Endothelial cell of umbilical vein (primary cell): ENCODE measurements around the gene RAPGEF4. TPM values are rescaled to one million over a fixed set of nuclear protein-coding genes. Genes with fewer than 3 reads are reported as not detected.

ENCODE experiments used
- BruUV-seq: library from RNA; stranded (reverse); fragments of 400-500 nt; replicated peaks from 2 replicates; lab custom pipeline; 2021; lab: Mats Ljungman, UMichigan
- CTCF ChIA-PET: fragments of 300-600, 350-600 bp; sonication (Branson Sonifier 250); formaldehyde crosslinking; loops from one replicate; lab custom pipeline; 2021; ENCODE audit warnings: antibody characterized with exemption, inconsistent platforms; lab: Charles Lee
- POLR2A ChIA-PET: fragments of 300-600, 350-600 bp; sonication (Branson Sonifier 250); formaldehyde crosslinking; loops from one replicate; lab custom pipeline; 2021; ENCODE audit warnings: antibody characterized with exemption, inconsistent platforms; lab: Charles Lee
- DNase-seq: peaks from one replicate; pipeline ENCODE4 v3.0.0-alpha.2; 2011; ENCODE audit warnings: low read depth, low spot score
- FAIRE-seq: peaks from 2 replicates; lab custom pipeline; 2011; peaks lifted over from hg19 to GRCh38; lab: Jason Lieb, UNC
- H2AFZ ChIP-seq: 2 replicates; pipeline ENCODE4 v1.6.0; 2012; ENCODE audit warnings: low read depth, low read length, control low read depth, inconsistent platforms
- H3K27ac ChIP-seq: 2 replicates; pipeline ENCODE4 v1.5.1; 2011; ENCODE audit warnings: low read depth, mild to moderate bottlenecking, control low read depth, low read length, moderate library complexity; ENCODE audit not compliant: insufficient read depth
- H3K27me3 ChIP-seq, 2 experiments: 2 replicates each; pipeline versions ENCODE4 v1.6.0 to v1.6.1; 2011; ENCODE audit warnings: low read length in 2 of 2, mixed read lengths in 1 of 2; ENCODE audit not compliant: control insufficient read depth in 2 of 2, insufficient read depth in 2 of 2
- H3K36me3 ChIP-seq, 2 experiments: 2 replicates in 1 of 2; 3 replicates in 1 of 2; pipeline ENCODE4 v1.5.1; 2011; ENCODE audit warnings: low read length in 2 of 2, mild to moderate bottlenecking in 1 of 2, moderate library complexity in 1 of 2; ENCODE audit not compliant: control insufficient read depth in 2 of 2, insufficient read depth in 2 of 2; ENCODE audit errors: extremely low read depth in 1 of 2
- H3K4me1 ChIP-seq: 3 replicates; pipeline ENCODE4 v1.5.1; 2011; ENCODE audit warnings: mild to moderate bottlenecking, low read length; ENCODE audit not compliant: control insufficient read depth, insufficient read depth; ENCODE audit errors: extremely low read depth
- H3K4me2 ChIP-seq: 2 replicates; pipeline ENCODE4 v1.6.1; 2011; ENCODE audit warnings: low read length, control low read depth, mixed read lengths; ENCODE audit not compliant: insufficient read depth
- H3K4me3 ChIP-seq, 3 experiments: fragments of 200-600 bp in 1 of 3; sonication (generic), shearing (Covaris generic) in 1 of 3; replicated peaks in 1 of 3; 2 replicates each; pipeline ENCODE4 v1.5.1; 2011 to 2016; ENCODE audit warnings: control low read depth in 3 of 3, low read length in 3 of 3, mild to moderate bottlenecking in 2 of 3, inconsistent platforms in 1 of 3, low read depth in 1 of 3, moderate library complexity in 1 of 3; ENCODE audit not compliant: insufficient read depth in 1 of 3
- H3K79me2 ChIP-seq: 2 replicates; pipeline ENCODE4 v1.6.0; 2012; ENCODE audit warnings: low read length, inconsistent platforms; ENCODE audit not compliant: control insufficient read depth, insufficient read depth
- H3K9ac ChIP-seq: replicated peaks from 2 replicates; pipeline ENCODE3; 2011; ENCODE audit warnings: low read length, control low read depth; ENCODE audit not compliant: insufficient read depth; ENCODE audit errors: extremely low read depth
- H3K9me1 ChIP-seq: replicated peaks from 3 replicates; pipeline ENCODE4 v1.6.0; 2011; ENCODE audit warnings: mild to moderate bottlenecking, low read length; ENCODE audit not compliant: control insufficient read depth, insufficient read depth; ENCODE audit errors: extremely low read depth
- H3K9me3 ChIP-seq: replicated peaks from 2 replicates; pipeline ENCODE4 v1.5.1; 2012; ENCODE audit warnings: low read length, inconsistent platforms; ENCODE audit not compliant: control insufficient read depth, insufficient read depth
- H4K20me1 ChIP-seq: replicated peaks from 2 replicates; pipeline ENCODE3; 2011; ENCODE audit warnings: mild to moderate bottlenecking, low read length; ENCODE audit not compliant: control insufficient read depth, insufficient read depth; ENCODE audit errors: extremely low read depth
- CTCF ChIP-seq, 2 donors: IDR thresholded peaks; 1 replicate in 1 of 2; 2 replicates in 1 of 2; pipeline ENCODE4 v1.5.1; 2011; ENCODE audit warnings: low read length in 2 of 2, mild to moderate bottlenecking in 2 of 2, moderate library complexity in 2 of 2, control low read depth in 1 of 2, inconsistent platforms in 1 of 2, low read depth in 1 of 2; ENCODE audit not compliant: insufficient read depth in 1 of 2; ENCODE audit errors: extremely low read depth in 1 of 2
- EZH2 ChIP-seq: IDR thresholded peaks from 2 replicates; pipeline ENCODE4 v1.6.1; 2012; ENCODE audit warnings: borderline replicate concordance, low read depth, mild to moderate bottlenecking, moderate library complexity, low read length, inconsistent platforms; ENCODE audit not compliant: severe bottlenecking
- FOS ChIP-seq: IDR thresholded peaks from 2 replicates; pipeline ENCODE4 v1.6.1; 2011; ENCODE audit warnings: mild to moderate bottlenecking, low read length, moderate library complexity, borderline replicate concordance; ENCODE audit not compliant: insufficient read depth
- GATA2 ChIP-seq: IDR thresholded peaks from 2 replicates; pipeline ENCODE4 v1.7.0; 2011; ENCODE audit warnings: low read depth, mild to moderate bottlenecking, moderate library complexity, mixed read lengths, low read length; ENCODE audit not compliant: insufficient read length, insufficient read depth
- JUN ChIP-seq: IDR thresholded peaks from 2 replicates; pipeline ENCODE4 v1.6.1; 2011; ENCODE audit warnings: borderline replicate concordance, low read depth; ENCODE audit not compliant: insufficient read length, insufficient read depth
- MAX ChIP-seq: IDR thresholded peaks from 2 replicates; pipeline ENCODE4 v1.6.1; 2011; ENCODE audit not compliant: insufficient read depth, insufficient read length
- MYC ChIP-seq: IDR thresholded peaks from one replicate; pipeline ENCODE4 v1.6.1; 2011; ENCODE audit warnings: mild to moderate bottlenecking, low read depth, low read length
- POLR2A ChIP-seq: IDR thresholded peaks from 2 replicates; pipeline ENCODE4 v1.6.1; 2012; ENCODE audit warnings: low read depth, mild to moderate bottlenecking, control low read depth, low read length
- POLR2AphosphoS5 ChIP-seq: IDR thresholded peaks from 2 replicates; pipeline ENCODE4 v1.6.1; 2012; ENCODE audit warnings: low read depth, mild to moderate bottlenecking, control low read depth, low read length, moderate library complexity; ENCODE audit not compliant: insufficient read depth
- dilution Hi-C: fragments of 300-500 bp; cut with MboI; formaldehyde crosslinking; loops from one replicate; pipeline ENCODE4 v1.15.0; 2019; ENCODE audit warnings: low sequenced_read_pairs; ENCODE audit not compliant: extremely low pct_ligation_motif_present
- intact Hi-C: fragments of 100-400 bp; cut with micrococcal nuclease; formaldehyde crosslinking; loops from one replicate; pipeline ENCODE4 v1.10.0; 2022
- polyA plus RNA-seq, 4 experiments: library from polyadenylated mRNA; depleted of rRNA in 3 of 4; stranded (reverse) in 3 of 4; unstranded in 1 of 4; fragments of >200 nt; gene quantifications; 2 replicates each; pipeline versions ENCODE4 v1.2.1 to v1.2.3, GENCODE V29; 2011 to 2012; ENCODE audit warnings: missing spikeins in 1 of 4
- total RNA-seq: library from RNA; stranded (reverse); gene quantifications from 2 replicates; pipeline ENCODE4 v1.2.3, GENCODE V29; 2021

Gene RAPGEF4
- total and polyA plus RNA-seq, 2 donors (not counting 3 experiments of a cell fraction or from before 2014, with no cell fraction given), result 7.2 to 9.2 TPM

GRCh38 chr2:172924097-172924660 is 188.5 kb downstream of the RAPGEF4 start:
- intact Hi-C loops (no loop called here), dilution Hi-C loops (no loop called here)
- H2AFZ ChIP-seq, result no peak overlapping the region
- H3K4me1 ChIP-seq, result peaks cover 14% of the 10 kb centered on the region
- no peak for TF ChIP-seq EZH2
- POLR2A ChIA-PET, result interaction anchor here (0.6 kb wide), 1 partner anchor 28 kb away, joined by 9 read pairs; no protein-coding TSS in a partner anchor
- H3K9me1 ChIP-seq, result no peaks in the 10 kb centered on the region
- DNase-seq, result no peak
- H3K9me3 ChIP-seq, result no peaks in the 10 kb centered on the region
- H4K20me1 ChIP-seq, result no peaks in the 10 kb centered on the region
- H3K79me2 ChIP-seq, result no peaks in the 10 kb centered on the region
- no peak overlapping the region for H3K9ac ChIP-seq
- CTCF ChIA-PET, result interaction anchor here (0.6 to 4.7 kb wide), 6 partner anchors 8 to 59 kb away, joined by 3 to 33 read pairs (median 3); no protein-coding TSS in a partner anchor
- H3K36me3 ChIP-seq, result no peaks in the 10 kb centered on the region
- no peak for FAIRE-seq
- H3K27ac ChIP-seq, result no peak overlapping the region
- BruUV-seq, result no TSS peak
- no peaks in the 10 kb centered on the region for H3K27me3 ChIP-seq
- H3K4me2 ChIP-seq, result no peak overlapping the region
- no peak overlapping the region for H3K4me3 ChIP-seq

- H3K79me2 ChIP-seq, result no peaks in the 10 kb centered on the region
- H3K27me3 ChIP-seq, result no peaks in the 10 kb centered on the region
- H3K4me1 ChIP-seq, result peaks cover 28% of the 10 kb centered on the region
- DNase-seq, result no peak
- ChIA-PET CTCF (no interaction called here), POLR2A (no interaction called here)
- no peak for FAIRE-seq
- TF ChIP-seq POLR2AphosphoS5 (no peak), JUN (no peak), GATA2 (no peak), FOS (no peak), CTCF (IDR thresholded peaks at IDR 0.05; ENCODE audit: extremely low read depth in 1 of 2, insufficient read depth in 1 of 2, low read depth in 1 of 2, low read length in 2 of 2) (no peak), MAX (no peak), MYC (no peak), EZH2 (no peak), POLR2A (no peak)
- H3K9me3 ChIP-seq, result no peaks in the 10 kb centered on the region
- dilution Hi-C loops (no loop called here), intact Hi-C loops (loop anchor here (5.0 kb wide), 1 partner anchor 368 kb away; the partner anchor contains the start of gene PDK1)
- no TSS peak for BruUV-seq
- H3K9me1 ChIP-seq, result no peaks in the 10 kb centered on the region
- H3K27ac ChIP-seq, result no peak overlapping the region
- H3K36me3 ChIP-seq, result no peaks in the 10 kb centered on the region
- no peak overlapping the region for H3K9ac ChIP-seq
- H3K4me2 ChIP-seq, result no peak overlapping the region
- H4K20me1 ChIP-seq, result no peaks in the 10 kb centered on the region
- H3K4me3 ChIP-seq, result no peak overlapping the region
- H2AFZ ChIP-seq, result no peak overlapping the region
Observed at GRCh38 chr2:172925600-172925999, 190.0 kb downstream of the RAPGEF4 start.
